ENCODE data around the gene PML.

The PML gene

GRCh38 chr15:73987681-73988444 lies 6.7 kb upstream of the PML start:
- Histone ChIP-seq H3K4me3 (ENCODE audit: low read depth in 1 of 2, low read length in 2 of 2) (no peak overlapping the region), H3K9me3 (ENCODE audit: control insufficient read depth in 1 of 2, low read length in 2 of 2) (no peaks in the 10 kb centered on the region), H3K36me3 (ENCODE audit: control insufficient read depth in 1 of 2, insufficient read depth in 2 of 2, low read length in 2 of 2) (peaks cover 0 to 8% of the 10 kb centered on the region in 2 donors), H3K4me1 (ENCODE audit: control insufficient read depth in 1 of 2, insufficient read depth in 2 of 2, low read length in 2 of 2) (peaks cover 13 to 37% of the 10 kb centered on the region in 2 donors), H3K27ac (ENCODE audit: low read length) (no peak overlapping the region), H3K27me3 (ENCODE audit: low read depth, low read length) (no peaks in the 10 kb centered on the region)

GRCh38 chr15:73988445-73988969 lies 6.0 kb upstream of the PML start:
- Histone ChIP-seq H3K27me3 (ENCODE audit: low read depth, low read length) (no peaks in the 10 kb centered on the region), H3K36me3 (ENCODE audit: control insufficient read depth in 1 of 2, insufficient read depth in 2 of 2, low read length in 2 of 2) (peaks cover 0 to 8% of the 10 kb centered on the region in 2 donors), H3K9me3 (ENCODE audit: control insufficient read depth in 1 of 2, low read length in 2 of 2) (no peaks in the 10 kb centered on the region), H3K4me3 (ENCODE audit: low read depth in 1 of 2, low read length in 2 of 2) (no peak overlapping the region), H3K4me1 (ENCODE audit: control insufficient read depth in 1 of 2, insufficient read depth in 2 of 2, low read length in 2 of 2) (peaks cover 14 to 37% of the 10 kb centered on the region in 2 donors), H3K27ac (ENCODE audit: low read length) (peak overlapping the region; percentile 34)

GRCh38 chr15:73989001-73989798 lies 5.3 kb upstream of the PML start:
- Histone ChIP-seq H3K27me3 (ENCODE audit: low read depth, low read length) (no peaks in the 10 kb centered on the region), H3K9me3 (ENCODE audit: control insufficient read depth in 1 of 2, low read length in 2 of 2) (no peaks in the 10 kb centered on the region), H3K4me3 (ENCODE audit: low read depth in 1 of 2, low read length in 2 of 2) (no peak overlapping the region), H3K4me1 (ENCODE audit: control insufficient read depth in 1 of 2, insufficient read depth in 2 of 2, low read length in 2 of 2) (peaks cover 20 to 37% of the 10 kb centered on the region in 2 donors), H3K36me3 (ENCODE audit: control insufficient read depth in 1 of 2, insufficient read depth in 2 of 2, low read length in 2 of 2) (peaks cover 0 to 8% of the 10 kb centered on the region in 2 donors), H3K27ac (ENCODE audit: low read length) (peak overlapping the region; percentile 88)

GRCh38 chr15:73990250-73991005 lies 4.1 kb upstream of the PML start:
- Histone ChIP-seq H3K27ac (ENCODE audit: low read length) (peak overlapping the region; percentile 88), H3K9me3 (ENCODE audit: control insufficient read depth in 1 of 2, low read length in 2 of 2) (no peaks in the 10 kb centered on the region), H3K36me3 (ENCODE audit: control insufficient read depth in 1 of 2, insufficient read depth in 2 of 2, low read length in 2 of 2) (peaks cover 0 to 8% of the 10 kb centered on the region in 2 donors), H3K4me3 (ENCODE audit: low read depth in 1 of 2, low read length in 2 of 2) (no peak overlapping the region), H3K27me3 (ENCODE audit: low read depth, low read length) (no peaks in the 10 kb centered on the region), H3K4me1 (ENCODE audit: control insufficient read depth in 1 of 2, insufficient read depth in 2 of 2, low read length in 2 of 2) (peaks cover 17 to 29% of the 10 kb centered on the region in 2 donors)

- no peaks in the 10 kb centered on the region for H3K9me3 ChIP-seq (ENCODE audit: control insufficient read depth in 1 of 2, low read length in 2 of 2)
- H3K4me1 ChIP-seq (ENCODE audit: control insufficient read depth in 1 of 2, insufficient read depth in 2 of 2, low read length in 2 of 2): peaks cover 17 to 33% of the 10 kb centered on the region in 2 donors
- H3K4me3 ChIP-seq (ENCODE audit: low read depth in 1 of 2, low read length in 2 of 2): peak overlapping the region; percentile 79 to 83
- H3K27me3 ChIP-seq (ENCODE audit: low read depth, low read length): no peaks in the 10 kb centered on the region
- peak overlapping the region; percentile 88 for H3K27ac ChIP-seq (ENCODE audit: low read length)
- H3K36me3 ChIP-seq (ENCODE audit: control insufficient read depth in 1 of 2, insufficient read depth in 2 of 2, low read length in 2 of 2): peaks cover 0 to 7% of the 10 kb centered on the region in 2 donors
These were observed 3.3 kb upstream of the PML start for GRCh38 chr15:73991260-73991659.

GRCh38 chr15:73991726-73992593 lies 2.6 kb upstream of the PML start, which contains the start of gene STOML1:
Gene STOML1 (minus strand): TSS chr15:73992295. CDS start chr15:73992223, 72 bp downstream.
- Histone ChIP-seq H3K36me3 (ENCODE audit: control insufficient read depth in 1 of 2, insufficient read depth in 2 of 2, low read length in 2 of 2) (no peaks in the 10 kb centered on the region), H3K4me3 (ENCODE audit: low read depth in 1 of 2, low read length in 2 of 2) (peak within 1 kb of the TSS; percentile 79 to 83), H3K27ac (ENCODE audit: low read length) (peak within 1 kb of the TSS; percentile 88), H3K27me3 (ENCODE audit: low read depth, low read length) (no peaks in the 10 kb centered on the region), H3K4me1 (ENCODE audit: control insufficient read depth in 1 of 2, insufficient read depth in 2 of 2, low read length in 2 of 2) (peaks cover 17 to 40% of the 10 kb centered on the region in 2 donors), H3K9me3 (ENCODE audit: control insufficient read depth in 1 of 2, low read length in 2 of 2) (no peaks in the 10 kb centered on the region)

- no peak overlapping the region for H3K27ac ChIP-seq (ENCODE audit: low read length)
- peak overlapping the region in 1 of 2 donors; percentile 83 for H3K4me3 ChIP-seq (ENCODE audit: low read depth in 1 of 2, low read length in 2 of 2)
- H3K4me1 ChIP-seq (ENCODE audit: control insufficient read depth in 1 of 2, insufficient read depth in 2 of 2, low read length in 2 of 2): peaks cover 19 to 45% of the 10 kb centered on the region in 2 donors
- H3K27me3 ChIP-seq (ENCODE audit: low read depth, low read length): no peaks in the 10 kb centered on the region
- no peaks in the 10 kb centered on the region for H3K9me3 ChIP-seq (ENCODE audit: control insufficient read depth in 1 of 2, low read length in 2 of 2)
- no peaks in the 10 kb centered on the region for H3K36me3 ChIP-seq (ENCODE audit: control insufficient read depth in 1 of 2, insufficient read depth in 2 of 2, low read length in 2 of 2)
These were observed 2.0 kb upstream of the PML start for GRCh38 chr15:73992594-73992898.

- Histone ChIP-seq H3K27ac (ENCODE audit: low read length) (peak overlapping the region; percentile 84), H3K4me3 (ENCODE audit: low read depth in 1 of 2, low read length in 2 of 2) (peak overlapping the region in 1 of 2 donors; percentile 87)
These were observed 1.1 kb upstream of the PML start for GRCh38 chr15:73993211-73993994.

GRCh38 chr15:73994912-73995622 lies 551 bp downstream of the PML start:
- H3K4me1 ChIP-seq (ENCODE audit: control insufficient read depth in 1 of 2, insufficient read depth in 2 of 2, low read length in 2 of 2): peaks cover 21 to 61% of the 10 kb centered on the region in 2 donors
- no peaks in the 10 kb centered on the region for H3K27me3 ChIP-seq (ENCODE audit: low read depth, low read length)
- peak overlapping the region; percentile 97 for H3K27ac ChIP-seq (ENCODE audit: low read length)
- H3K36me3 ChIP-seq (ENCODE audit: control insufficient read depth in 1 of 2, insufficient read depth in 2 of 2, low read length in 2 of 2): peaks cover 11 to 15% of the 10 kb centered on the region in 2 donors
- peak overlapping the region; percentile 87 to 96 for H3K4me3 ChIP-seq (ENCODE audit: low read depth in 1 of 2, low read length in 2 of 2)
- H3K9me3 ChIP-seq (ENCODE audit: control insufficient read depth in 1 of 2, low read length in 2 of 2): no peaks in the 10 kb centered on the region

More at GRCh38 chr15:73993211-73993994, 1.1 kb upstream of the PML start:
- Histone ChIP-seq H3K27me3 (ENCODE audit: low read depth, low read length) (no peaks in the 10 kb centered on the region), H3K9me3 (ENCODE audit: control insufficient read depth in 1 of 2, low read length in 2 of 2) (no peaks in the 10 kb centered on the region), H3K4me1 (ENCODE audit: control insufficient read depth in 1 of 2, insufficient read depth in 2 of 2, low read length in 2 of 2) (peaks cover 21 to 54% of the 10 kb centered on the region in 2 donors), H3K36me3 (ENCODE audit: control insufficient read depth in 1 of 2, insufficient read depth in 2 of 2, low read length in 2 of 2) (peaks cover 4 to 6% of the 10 kb centered on the region in 2 donors)
